ENCODE measurements around the gene RNF157. TPM values are rescaled to one million over a fixed set of nuclear protein-coding genes. Genes with fewer than 3 reads are reported as not detected.

The RNF157 gene
- total RNA-seq, 1 donor from 2014 or later, result 54.0 TPM

DNA sequence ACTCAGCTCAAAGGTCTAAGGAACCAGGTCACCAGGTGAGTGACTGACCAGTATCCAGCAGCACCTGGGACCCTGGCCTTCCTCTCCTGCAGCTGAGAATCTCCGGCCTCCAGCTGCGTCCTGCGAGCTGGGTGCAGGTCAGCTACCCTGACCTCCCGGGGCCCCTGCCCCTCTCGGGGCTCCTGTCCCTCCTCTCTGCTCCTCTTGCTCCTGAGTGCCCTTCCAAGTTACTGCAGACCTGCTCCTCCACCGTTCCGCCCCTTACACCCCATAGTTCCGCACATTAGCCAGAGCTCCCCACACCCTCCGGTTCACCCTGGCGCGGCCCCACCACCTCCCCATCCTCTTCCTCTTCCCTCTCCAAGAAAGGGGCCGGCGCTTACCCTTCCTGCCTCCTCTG, 109.8 kb downstream of the RNF157 start:
- Mint-ChIP-seq H3K27ac (ENCODE audit: unreplicated experiment) (no peak overlapping the region), H3K9me3 (no peaks in the 10 kb centered on the region), H3K4me1 (peaks cover 13% of the 10 kb centered on the region), H3K27me3 (ENCODE audit: low read depth) (peaks cover 36% of the 10 kb centered on the region), H3K36me3 (ENCODE audit: low read depth) (no peaks in the 10 kb centered on the region), H3K4me3 (no peak overlapping the region)
- DNase-seq (ENCODE audit: low read depth, low spot score), result no peak
- TF ChIP-seq, protein P1, sequence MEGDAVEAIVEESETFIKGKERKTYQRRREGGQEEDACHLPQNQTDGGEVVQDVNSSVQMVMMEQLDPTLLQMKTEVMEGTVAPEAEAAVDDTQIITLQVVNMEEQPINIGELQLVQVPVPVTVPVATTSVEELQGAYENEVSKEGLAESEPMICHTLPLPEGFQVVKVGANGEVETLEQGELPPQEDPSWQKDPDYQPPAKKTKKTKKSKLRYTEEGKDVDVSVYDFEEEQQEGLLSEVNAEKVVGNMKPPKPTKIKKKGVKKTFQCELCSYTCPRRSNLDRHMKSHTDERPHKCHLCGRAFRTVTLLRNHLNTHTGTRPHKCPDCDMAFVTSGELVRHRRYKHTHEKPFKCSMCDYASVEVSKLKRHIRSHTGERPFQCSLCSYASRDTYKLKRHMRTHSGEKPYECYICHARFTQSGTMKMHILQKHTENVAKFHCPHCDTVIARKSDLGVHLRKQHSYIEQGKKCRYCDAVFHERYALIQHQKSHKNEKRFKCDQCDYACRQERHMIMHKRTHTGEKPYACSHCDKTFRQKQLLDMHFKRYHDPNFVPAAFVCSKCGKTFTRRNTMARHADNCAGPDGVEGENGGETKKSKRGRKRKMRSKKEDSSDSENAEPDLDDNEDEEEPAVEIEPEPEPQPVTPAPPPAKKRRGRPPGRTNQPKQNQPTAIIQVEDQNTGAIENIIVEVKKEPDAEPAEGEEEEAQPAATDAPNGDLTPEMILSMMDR (conservative IDR thresholded peaks at IDR 0.05), result no peak

DNA sequence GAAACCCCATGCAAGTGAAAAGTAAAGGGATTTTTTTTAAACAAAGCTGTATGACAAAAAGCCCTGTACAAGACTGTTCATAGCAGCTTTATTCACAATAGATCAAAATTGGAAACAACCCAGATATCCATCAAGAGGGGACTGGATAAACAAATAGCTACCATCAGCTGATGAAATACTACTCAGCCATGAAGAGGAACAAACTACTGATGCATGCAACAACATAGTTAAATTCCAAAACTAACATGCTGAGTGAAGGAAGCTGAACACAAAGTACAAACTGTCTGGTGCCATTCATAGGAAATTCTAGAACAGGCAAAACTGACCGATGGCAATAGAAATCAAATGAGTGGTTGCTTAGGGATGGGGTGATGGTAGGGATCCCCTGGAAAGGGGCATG, 114.4 kb downstream of the RNF157 start:
- Mint-ChIP-seq H3K27ac (ENCODE audit: unreplicated experiment) (no peak overlapping the region), H3K36me3 (ENCODE audit: low read depth) (no peaks in the 10 kb centered on the region), H3K9me3 (no peaks in the 10 kb centered on the region), H3K27me3 (ENCODE audit: low read depth) (peaks cover 5% of the 10 kb centered on the region), H3K4me1 (peaks cover 12% of the 10 kb centered on the region), H3K4me3 (no peak overlapping the region)
- no peak for DNase-seq (ENCODE audit: low read depth, low spot score)
- TF ChIP-seq, protein P1 (conservative IDR thresholded peaks at IDR 0.05), result no peak

DNA sequence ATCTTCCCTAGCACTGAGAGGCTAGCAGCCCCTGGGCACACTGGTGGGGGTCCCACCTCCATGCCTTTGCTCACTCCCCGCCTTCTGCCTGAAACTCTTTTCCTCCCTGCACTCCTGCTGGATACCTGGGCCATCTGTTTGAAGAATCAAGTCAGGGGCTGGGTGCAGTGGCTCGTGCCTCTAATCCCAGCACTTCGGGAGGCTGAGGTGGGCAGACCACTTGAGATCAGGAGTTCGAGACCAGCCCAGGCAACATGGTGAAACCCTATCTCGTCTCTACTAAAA, 115.0 kb downstream of the RNF157 start:
- no peaks in the 10 kb centered on the region for H3K36me3 Mint-ChIP-seq (ENCODE audit: low read depth)
- TF ChIP-seq, protein P1 (conservative IDR thresholded peaks at IDR 0.05), result no peak

DNA sequence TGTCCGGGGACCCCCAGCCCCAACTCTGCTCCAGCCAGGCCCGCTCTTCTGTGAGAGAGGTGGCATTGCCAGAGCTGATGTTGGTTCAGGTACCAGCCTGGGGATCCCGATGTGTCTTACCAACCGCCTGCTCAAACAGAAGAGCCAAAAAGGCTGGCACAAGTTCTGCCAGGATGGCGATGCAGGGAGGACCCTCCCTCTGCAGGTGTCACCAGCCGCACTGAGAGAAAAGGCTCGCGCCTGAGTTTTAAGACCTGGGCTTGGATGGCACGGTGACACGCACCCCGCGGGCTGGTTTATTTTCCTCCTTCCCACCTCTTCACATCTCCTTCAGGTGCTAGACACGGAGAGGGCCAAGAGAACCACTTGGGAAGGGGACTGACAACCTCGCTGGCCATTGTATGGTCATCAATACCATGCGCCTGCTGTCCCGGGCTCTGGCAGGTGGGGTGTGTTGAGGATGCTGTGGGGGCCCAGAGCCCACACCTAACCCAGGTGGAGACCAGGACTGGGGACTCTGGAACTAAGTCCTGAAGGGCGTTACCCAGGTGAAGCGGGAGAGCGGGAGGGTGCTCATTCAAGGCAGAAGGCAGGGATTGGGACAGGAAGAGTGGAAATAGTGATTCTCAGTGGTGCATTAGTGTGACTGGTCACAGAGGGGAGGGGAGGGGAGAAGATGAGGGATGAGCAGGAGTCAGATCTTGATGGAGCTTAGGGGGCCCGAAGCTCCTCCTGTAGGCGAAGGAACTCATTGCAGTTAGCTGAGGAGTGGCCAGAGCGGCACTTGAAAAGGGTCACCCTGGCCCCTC, 115.5 kb downstream of the RNF157 start:
- Mint-ChIP-seq H3K9me3 (no peaks in the 10 kb centered on the region), H3K27ac (ENCODE audit: unreplicated experiment) (peak overlapping the region; percentile 78), H3K4me1 (peaks cover 16% of the 10 kb centered on the region), H3K36me3 (ENCODE audit: low read depth) (no peaks in the 10 kb centered on the region), H3K4me3 (no peak overlapping the region), H3K27me3 (ENCODE audit: low read depth) (no peaks in the 10 kb centered on the region)
- no peak for DNase-seq (ENCODE audit: low read depth, low spot score)
- TF ChIP-seq, protein P1 (conservative IDR thresholded peaks at IDR 0.05), result peak; percentile 38

More for the DNA sequence above, 115.0 kb downstream of the RNF157 start:
- Mint-ChIP-seq H3K27ac (ENCODE audit: unreplicated experiment) (no peak overlapping the region), H3K9me3 (no peaks in the 10 kb centered on the region), H3K27me3 (ENCODE audit: low read depth) (no peaks in the 10 kb centered on the region), H3K4me1 (peaks cover 16% of the 10 kb centered on the region), H3K4me3 (no peak overlapping the region)
- no peak for DNase-seq (ENCODE audit: low read depth, low spot score)

DNA sequence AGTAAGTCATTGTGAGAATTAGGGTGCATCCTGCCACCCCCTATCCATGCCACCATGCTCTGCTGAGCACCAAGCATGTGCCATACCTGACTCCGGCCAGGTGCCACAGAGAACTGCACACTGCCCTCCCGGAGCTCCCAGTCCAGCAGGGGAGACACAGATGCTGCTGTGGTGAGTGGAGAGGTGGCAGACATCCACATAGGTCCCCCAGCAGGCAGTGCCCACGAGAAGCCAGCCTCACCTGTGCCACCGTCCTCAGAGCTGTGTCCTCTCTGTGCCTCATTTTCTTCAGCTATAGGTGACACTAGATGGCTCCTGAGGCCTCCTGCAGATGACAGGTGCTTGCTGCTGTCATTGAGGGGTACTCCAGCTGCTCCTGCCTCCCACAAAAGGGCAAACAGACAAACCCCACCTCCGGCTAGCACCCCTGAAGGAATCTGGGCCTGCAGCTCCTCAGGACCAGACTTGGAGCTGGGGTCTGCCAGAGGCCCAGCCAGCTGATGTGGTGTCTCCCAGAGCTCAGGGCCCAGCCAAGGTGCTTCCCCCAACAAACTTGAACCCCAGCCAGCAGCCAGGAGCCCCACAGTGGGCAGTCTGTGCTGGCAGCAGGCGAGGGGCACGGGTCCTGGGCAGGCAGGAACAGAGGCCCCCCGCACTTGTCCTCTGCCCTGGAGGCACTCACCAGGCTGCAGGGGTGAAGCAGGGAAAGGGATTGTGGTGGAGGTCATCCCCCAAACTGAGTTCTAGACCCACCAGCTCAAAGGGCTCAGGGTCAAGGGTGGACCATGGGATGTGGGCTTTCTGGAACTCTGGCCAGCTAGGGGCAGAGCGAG, 116.3 kb downstream of the RNF157 start:
- Mint-ChIP-seq H3K27ac (ENCODE audit: unreplicated experiment) (no peak overlapping the region), H3K4me1 (peaks cover 16% of the 10 kb centered on the region), H3K9me3 (no peaks in the 10 kb centered on the region), H3K36me3 (ENCODE audit: low read depth) (no peaks in the 10 kb centered on the region), H3K27me3 (ENCODE audit: low read depth) (no peaks in the 10 kb centered on the region), H3K4me3 (no peak overlapping the region)
- TF ChIP-seq, protein P1 (conservative IDR thresholded peaks at IDR 0.05), result no peak
- no peak for DNase-seq (ENCODE audit: low read depth, low spot score)
